ENCODE results near the gene CIB1.

The CIB1 gene

GRCh38 chr15:90234096-90234988 is 601 bp upstream of the CIB1 start, which contains the start of gene GDPGP1:
TSS of gene GDPGP1 (plus strand) at chr15:90234209. CDS start at chr15:90240909, 6,700 bp downstream.
- Histone ChIP-seq H3K4me1 (ENCODE audit: control insufficient read depth, insufficient read depth, low read length) (peaks cover 44% of the 10 kb centered on the region), H3K9ac (ENCODE audit: low read length) (peak within 1 kb of the TSS; percentile 83), H3K9me3 (ENCODE audit: control insufficient read depth, low read length) (no peaks in the 10 kb centered on the region), H3K27me3 (ENCODE audit: control insufficient read depth, insufficient read depth, low read length) (no peaks in the 10 kb centered on the region), H3K4me3 (ENCODE audit: low read length) (peak within 1 kb of the TSS; percentile 73), H3K36me3 (ENCODE audit: control insufficient read depth, insufficient read depth, low read length) (peaks cover 12% of the 10 kb centered on the region)

GRCh38 chr15:90232941-90233386 is 777 bp downstream of the CIB1 start:
- Histone ChIP-seq H3K9me3 (ENCODE audit: control insufficient read depth, low read length) (no peaks in the 10 kb centered on the region), H3K27me3 (ENCODE audit: control insufficient read depth, insufficient read depth, low read length) (no peaks in the 10 kb centered on the region), H3K36me3 (ENCODE audit: control insufficient read depth, insufficient read depth, low read length) (peaks cover 20% of the 10 kb centered on the region), H3K4me1 (ENCODE audit: control insufficient read depth, insufficient read depth, low read length) (peaks cover 44% of the 10 kb centered on the region), H3K4me3 (ENCODE audit: low read length) (peak overlapping the region; percentile 73), H3K9ac (ENCODE audit: low read length) (peak overlapping the region; percentile 83)

GRCh38 chr15:90232196-90232595 is 1.5 kb downstream of the CIB1 start:
- Histone ChIP-seq H3K4me3 (ENCODE audit: low read length) (peak overlapping the region; percentile 6), H3K4me1 (ENCODE audit: control insufficient read depth, insufficient read depth, low read length) (peaks cover 44% of the 10 kb centered on the region), H3K36me3 (ENCODE audit: control insufficient read depth, insufficient read depth, low read length) (peaks cover 20% of the 10 kb centered on the region), H3K9ac (ENCODE audit: low read length) (peak overlapping the region; percentile 83), H3K27me3 (ENCODE audit: control insufficient read depth, insufficient read depth, low read length) (no peaks in the 10 kb centered on the region), H3K9me3 (ENCODE audit: control insufficient read depth, low read length) (no peaks in the 10 kb centered on the region)

- Histone ChIP-seq H3K4me1 (ENCODE audit: control insufficient read depth, insufficient read depth, low read length) (peaks cover 44% of the 10 kb centered on the region), H3K27me3 (ENCODE audit: control insufficient read depth, insufficient read depth, low read length) (no peaks in the 10 kb centered on the region), H3K4me3 (ENCODE audit: low read length) (no peak overlapping the region), H3K9me3 (ENCODE audit: control insufficient read depth, low read length) (no peaks in the 10 kb centered on the region), H3K9ac (ENCODE audit: low read length) (peak overlapping the region; percentile 54), H3K36me3 (ENCODE audit: control insufficient read depth, insufficient read depth, low read length) (peaks cover 20% of the 10 kb centered on the region)
These were observed 2.4 kb downstream of the CIB1 start for GRCh38 chr15:90231028-90232017.

GRCh38 chr15:90230610-90231009 is 3.1 kb downstream of the CIB1 start:
- Histone ChIP-seq H3K27me3 (ENCODE audit: control insufficient read depth, insufficient read depth, low read length) (no peaks in the 10 kb centered on the region), H3K4me1 (ENCODE audit: control insufficient read depth, insufficient read depth, low read length) (peaks cover 44% of the 10 kb centered on the region), H3K4me3 (ENCODE audit: low read length) (no peak overlapping the region), H3K9ac (ENCODE audit: low read length) (peak overlapping the region; percentile 54), H3K9me3 (ENCODE audit: control insufficient read depth, low read length) (no peaks in the 10 kb centered on the region), H3K36me3 (ENCODE audit: control insufficient read depth, insufficient read depth, low read length) (peaks cover 20% of the 10 kb centered on the region)

GRCh38 chr15:90230071-90230494 is 3.7 kb downstream of the CIB1 start:
- Histone ChIP-seq H3K4me1 (ENCODE audit: control insufficient read depth, insufficient read depth, low read length) (peaks cover 43% of the 10 kb centered on the region), H3K9ac (ENCODE audit: low read length) (peak overlapping the region; percentile 54), H3K27me3 (ENCODE audit: control insufficient read depth, insufficient read depth, low read length) (no peaks in the 10 kb centered on the region), H3K9me3 (ENCODE audit: control insufficient read depth, low read length) (no peaks in the 10 kb centered on the region), H3K4me3 (ENCODE audit: low read length) (no peak overlapping the region), H3K36me3 (ENCODE audit: control insufficient read depth, insufficient read depth, low read length) (peaks cover 20% of the 10 kb centered on the region)

- Histone ChIP-seq H3K9me3 (ENCODE audit: control insufficient read depth, low read length) (no peaks in the 10 kb centered on the region), H3K9ac (ENCODE audit: low read length) (no peak overlapping the region), H3K4me1 (ENCODE audit: control insufficient read depth, insufficient read depth, low read length) (peaks cover 37% of the 10 kb centered on the region), H3K36me3 (ENCODE audit: control insufficient read depth, insufficient read depth, low read length) (peaks cover 20% of the 10 kb centered on the region), H3K4me3 (ENCODE audit: low read length) (no peak overlapping the region), H3K27me3 (ENCODE audit: control insufficient read depth, insufficient read depth, low read length) (no peaks in the 10 kb centered on the region)
These were observed 4.8 kb downstream of the CIB1 start for GRCh38 chr15:90228960-90229359.

GRCh38 chr15:90227816-90228772 is 5.6 kb downstream of the CIB1 start:
- Histone ChIP-seq H3K4me1 (ENCODE audit: control insufficient read depth, insufficient read depth, low read length) (peaks cover 37% of the 10 kb centered on the region), H3K9me3 (ENCODE audit: control insufficient read depth, low read length) (no peaks in the 10 kb centered on the region), H3K9ac (ENCODE audit: low read length) (no peak overlapping the region), H3K4me3 (ENCODE audit: low read length) (no peak overlapping the region), H3K27me3 (ENCODE audit: control insufficient read depth, insufficient read depth, low read length) (no peaks in the 10 kb centered on the region), H3K36me3 (ENCODE audit: control insufficient read depth, insufficient read depth, low read length) (peaks cover 24% of the 10 kb centered on the region)

GRCh38 chr15:90227336-90227735 is 6.4 kb downstream of the CIB1 start:
- Histone ChIP-seq H3K36me3 (ENCODE audit: control insufficient read depth, insufficient read depth, low read length) (peaks cover 25% of the 10 kb centered on the region), H3K4me3 (ENCODE audit: low read length) (no peak overlapping the region), H3K9ac (ENCODE audit: low read length) (no peak overlapping the region), H3K9me3 (ENCODE audit: control insufficient read depth, low read length) (no peaks in the 10 kb centered on the region), H3K4me1 (ENCODE audit: control insufficient read depth, insufficient read depth, low read length) (peaks cover 30% of the 10 kb centered on the region), H3K27me3 (ENCODE audit: control insufficient read depth, insufficient read depth, low read length) (no peaks in the 10 kb centered on the region)

- Histone ChIP-seq H3K4me1 (ENCODE audit: control insufficient read depth, insufficient read depth, low read length) (peaks cover 19% of the 10 kb centered on the region), H3K9ac (ENCODE audit: low read length) (no peak overlapping the region), H3K36me3 (ENCODE audit: control insufficient read depth, insufficient read depth, low read length) (peaks cover 17% of the 10 kb centered on the region), H3K9me3 (ENCODE audit: control insufficient read depth, low read length) (no peaks in the 10 kb centered on the region), H3K27me3 (ENCODE audit: control insufficient read depth, insufficient read depth, low read length) (no peaks in the 10 kb centered on the region), H3K4me3 (ENCODE audit: low read length) (no peak overlapping the region)
These were observed 8.1 kb downstream of the CIB1 start for GRCh38 chr15:90225504-90226234.

Data from mucosa of stomach (tissue), 1 donor.